GM12801 (cell line): ENCODE measurements around the gene NBAS.
A peak's percentile ranks its signal among the peaks of the same experiment; 100 is the strongest.

Experiments used
- TF ChIP-seq, protein P1 (sequence below): IDR thresholded peaks from one replicate; pipeline ENCODE4 v1.5.1; 2011; ENCODE audit warnings: control low read depth; ENCODE audit not compliant: insufficient read length; ENCODE audit errors: extremely low read depth

Gene NBAS

GRCh38 chr2:15577071-15577735 lies 16.1 kb upstream of the NBAS start:
- TF ChIP-seq, protein P1, sequence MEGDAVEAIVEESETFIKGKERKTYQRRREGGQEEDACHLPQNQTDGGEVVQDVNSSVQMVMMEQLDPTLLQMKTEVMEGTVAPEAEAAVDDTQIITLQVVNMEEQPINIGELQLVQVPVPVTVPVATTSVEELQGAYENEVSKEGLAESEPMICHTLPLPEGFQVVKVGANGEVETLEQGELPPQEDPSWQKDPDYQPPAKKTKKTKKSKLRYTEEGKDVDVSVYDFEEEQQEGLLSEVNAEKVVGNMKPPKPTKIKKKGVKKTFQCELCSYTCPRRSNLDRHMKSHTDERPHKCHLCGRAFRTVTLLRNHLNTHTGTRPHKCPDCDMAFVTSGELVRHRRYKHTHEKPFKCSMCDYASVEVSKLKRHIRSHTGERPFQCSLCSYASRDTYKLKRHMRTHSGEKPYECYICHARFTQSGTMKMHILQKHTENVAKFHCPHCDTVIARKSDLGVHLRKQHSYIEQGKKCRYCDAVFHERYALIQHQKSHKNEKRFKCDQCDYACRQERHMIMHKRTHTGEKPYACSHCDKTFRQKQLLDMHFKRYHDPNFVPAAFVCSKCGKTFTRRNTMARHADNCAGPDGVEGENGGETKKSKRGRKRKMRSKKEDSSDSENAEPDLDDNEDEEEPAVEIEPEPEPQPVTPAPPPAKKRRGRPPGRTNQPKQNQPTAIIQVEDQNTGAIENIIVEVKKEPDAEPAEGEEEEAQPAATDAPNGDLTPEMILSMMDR: peak; percentile 61

- TF ChIP-seq, protein P1: no peak
Measured at GRCh38 chr2:15571729-15572128, 10.6 kb upstream of the NBAS start.

GRCh38 chr2:15570104-15570503 lies 9.0 kb upstream of the NBAS start:
- TF ChIP-seq, protein P1: no peak

- TF ChIP-seq, protein P1: no peak
Measured at GRCh38 chr2:15568874-15569273, 7.7 kb upstream of the NBAS start.

GRCh38 chr2:15566912-15567311 lies 5.8 kb upstream of the NBAS start:
- TF ChIP-seq, protein P1: no peak

DNA sequence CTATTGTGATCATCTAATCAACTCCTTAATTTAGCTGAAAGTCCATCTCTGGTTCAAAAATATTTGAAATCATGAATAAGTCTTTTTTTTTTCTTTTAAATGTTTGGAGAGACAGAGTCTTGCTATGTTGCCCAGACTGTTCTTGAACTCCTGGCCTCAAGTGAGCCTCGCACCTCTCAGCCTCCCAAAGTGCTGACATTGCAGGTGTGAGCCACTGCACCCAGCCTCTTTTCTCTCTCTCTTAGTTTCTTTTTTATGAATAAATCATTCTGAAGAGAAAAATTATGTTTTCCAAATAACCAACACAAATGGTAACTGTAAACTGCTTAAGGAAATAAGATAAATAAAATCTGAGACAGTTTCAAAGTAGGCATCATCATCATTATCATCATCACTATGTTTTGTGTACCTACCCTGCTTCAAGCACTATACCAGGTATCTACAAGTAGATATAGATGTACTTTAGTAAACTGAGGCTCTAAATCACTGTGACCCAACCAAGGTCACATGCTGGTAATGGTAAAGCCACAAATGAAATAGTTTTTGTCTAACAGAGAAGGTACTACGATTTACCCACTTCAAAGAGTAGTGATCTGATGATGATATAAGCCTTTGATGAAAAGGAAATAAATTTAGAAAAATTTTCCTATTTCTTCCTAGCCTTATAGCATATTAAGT lies 5.0 kb upstream of the NBAS start:
- TF ChIP-seq, protein P1: no peak

DNA sequence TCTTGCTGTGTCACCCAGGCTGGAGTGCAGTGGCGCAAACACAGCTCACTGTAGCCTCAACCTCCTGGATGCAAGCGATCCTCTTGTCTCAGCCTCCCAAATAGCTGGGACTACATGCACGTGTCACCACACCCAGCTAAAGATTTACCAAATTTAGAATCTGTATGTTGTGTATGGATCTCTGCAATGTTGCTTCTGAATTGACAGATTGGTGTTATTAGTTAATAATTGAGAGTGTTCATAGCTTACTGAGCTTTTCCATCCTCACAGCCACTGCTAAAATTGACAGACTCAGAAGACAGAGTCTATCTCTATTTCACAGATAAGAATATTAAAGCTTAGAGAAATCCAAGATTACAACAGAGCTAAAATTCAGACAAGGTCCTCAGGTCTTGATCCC lies 4.3 kb upstream of the NBAS start:
- TF ChIP-seq, protein P1: no peak
